Measurements from ENCODE around the gene PREPL.
A peak's percentile ranks its signal among the peaks of the same experiment; 100 is the strongest.
"Not testable (repeated sequence)": the region's sequence is repeated elsewhere in the genome, so short reads cannot be mapped to it uniquely, and the experiment has no call there.

The PREPL gene

DNA sequence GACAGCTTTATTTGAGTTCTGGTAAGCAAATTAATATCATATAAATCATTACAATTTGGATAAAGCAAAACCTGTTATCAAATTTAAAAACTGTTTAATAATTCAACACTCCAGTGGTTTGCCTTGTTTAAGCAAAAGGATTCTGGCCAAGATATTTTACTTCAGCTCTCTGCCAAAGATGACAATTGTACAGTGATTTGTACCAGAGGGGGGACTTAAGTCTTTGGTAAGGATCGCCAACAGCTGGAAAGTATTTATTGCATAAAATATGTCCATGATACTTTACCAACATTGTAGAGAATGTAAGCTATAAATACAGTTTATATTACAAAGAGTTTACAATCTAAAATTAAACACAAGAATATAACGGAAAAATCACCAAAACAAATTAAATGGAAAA is 13.8 kb downstream of the PREPL start:
- FAIRE-seq, result peak; percentile 15

DNA sequence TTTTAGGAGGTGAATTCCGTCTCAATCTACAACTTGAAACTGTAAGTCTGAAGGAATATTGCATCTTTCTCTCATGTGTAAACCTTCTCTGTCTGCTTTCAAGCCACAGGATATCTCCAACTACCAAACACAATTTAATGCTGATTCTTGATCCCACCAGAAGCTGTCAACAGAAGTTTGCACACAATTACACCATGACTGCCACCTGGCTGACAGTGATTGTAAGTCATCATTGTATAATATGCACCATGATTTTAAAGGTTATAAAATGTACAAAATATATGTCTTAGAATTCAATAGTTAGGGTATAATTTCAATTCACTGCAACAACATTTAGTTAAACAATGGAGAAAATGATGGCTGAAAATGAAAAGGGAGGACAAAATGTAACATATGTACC is 18.4 kb downstream of the PREPL start:
- no peak for FAIRE-seq

DNA sequence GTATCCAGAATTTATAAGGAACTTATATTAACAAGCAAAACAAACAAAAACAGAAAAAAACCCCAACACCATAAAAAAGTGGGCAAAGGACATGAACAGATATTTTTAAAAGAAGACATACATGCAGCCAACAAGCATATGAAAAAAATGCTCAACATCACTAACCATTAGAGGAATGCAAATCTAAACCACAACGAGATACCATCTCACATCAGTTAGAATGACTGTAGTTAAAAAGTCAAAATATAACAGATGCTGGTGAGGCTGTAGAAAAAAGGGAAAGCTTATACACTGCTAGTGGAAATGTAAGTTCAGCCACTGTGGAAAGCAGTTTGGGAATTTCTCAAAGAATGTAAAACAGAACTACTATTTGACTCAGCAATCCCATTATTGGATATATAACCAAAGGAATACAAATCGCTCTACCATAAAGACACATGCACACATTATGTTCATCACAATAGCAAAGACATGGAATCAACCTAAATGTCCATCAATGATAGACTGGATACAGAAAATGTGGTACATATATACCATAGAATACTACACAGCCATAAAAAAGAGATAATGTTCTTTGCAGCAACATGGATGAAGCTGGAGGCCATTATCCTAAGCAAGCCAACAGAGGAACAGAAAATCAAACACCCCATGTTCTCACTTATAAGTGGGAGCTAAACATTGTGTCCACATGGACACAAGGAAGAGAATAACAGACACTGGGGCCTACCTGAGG is 25.3 kb downstream of the PREPL start:
- no peak for FAIRE-seq

DNA sequence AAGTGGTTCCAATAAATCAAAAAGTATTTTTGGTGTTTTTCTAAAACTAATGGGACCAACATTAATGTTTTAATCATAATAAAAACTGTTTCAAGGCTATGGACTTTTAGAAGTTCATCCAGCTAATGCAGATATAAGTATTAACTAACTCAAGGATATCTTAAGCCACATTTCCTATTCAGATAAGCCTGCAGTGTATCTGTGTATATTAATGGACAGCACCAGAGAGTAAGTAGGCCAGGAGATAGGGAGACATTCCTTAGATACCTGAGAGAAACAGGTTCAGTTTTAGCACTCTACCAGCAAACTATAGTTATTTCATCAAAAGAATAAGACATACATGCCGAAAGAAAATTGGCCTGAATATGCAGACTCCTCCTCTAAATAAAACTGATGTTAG is 27.3 kb downstream of the PREPL start:
- no peak for FAIRE-seq

DNA sequence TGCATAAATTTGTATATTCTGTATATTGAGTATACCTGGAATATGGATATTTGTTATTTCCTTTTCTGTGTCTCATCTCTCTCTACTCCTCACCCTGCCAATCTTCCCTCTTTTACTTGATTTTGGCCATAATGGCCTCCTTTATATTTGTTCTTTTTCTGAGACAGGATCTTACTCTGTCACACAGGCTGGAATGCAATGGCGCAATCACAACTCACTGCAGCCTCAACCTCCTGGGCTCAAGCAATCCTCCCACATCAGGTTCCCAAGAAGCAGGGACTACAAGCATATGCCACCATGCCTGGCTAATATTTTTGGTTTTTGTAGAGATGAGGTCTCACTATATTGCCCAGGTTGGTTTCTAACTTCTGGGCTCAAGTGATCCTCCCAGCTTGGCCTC is 30.5 kb downstream of the PREPL start:
- FAIRE-seq, result no peak

DNA sequence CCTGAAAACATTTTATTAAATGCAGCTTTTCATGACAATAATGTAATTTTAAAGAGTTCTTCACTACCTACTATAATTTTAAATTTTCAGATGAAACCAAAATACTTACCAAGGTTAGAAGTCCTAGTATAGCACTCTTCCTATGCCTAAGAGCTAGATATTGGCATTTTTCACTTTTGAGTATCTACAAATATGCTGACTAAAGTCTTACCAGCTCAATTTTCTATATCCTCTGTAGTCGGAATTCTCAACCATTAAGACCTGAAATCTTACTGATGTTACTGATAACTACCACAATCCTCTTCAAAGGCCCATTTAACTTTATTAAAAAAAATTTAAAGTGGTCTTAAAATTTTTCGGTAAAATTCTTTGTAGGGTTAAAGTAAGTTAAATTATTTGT is 32.0 kb downstream of the PREPL start:
- FAIRE-seq, result no peak

DNA sequence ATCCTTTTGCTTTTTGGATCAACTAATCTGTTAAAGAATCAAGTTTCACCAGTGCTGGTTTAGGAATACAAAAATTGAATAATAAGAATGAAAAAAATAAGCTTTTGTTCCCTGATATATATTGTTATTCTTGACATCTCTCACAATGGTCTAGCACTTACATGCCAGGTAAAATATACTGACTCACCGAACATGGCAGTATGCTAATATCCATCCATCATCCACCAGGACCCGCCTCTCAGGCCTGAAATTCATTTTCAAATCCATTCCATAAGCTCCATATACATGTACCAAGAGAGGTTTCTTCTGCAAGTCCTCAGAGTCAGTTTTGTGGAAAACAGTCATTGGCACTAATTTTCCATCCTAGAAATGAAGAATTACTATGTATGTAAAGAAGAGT is 32.5 kb downstream of the PREPL start:
- FAIRE-seq, result no peak

DNA sequence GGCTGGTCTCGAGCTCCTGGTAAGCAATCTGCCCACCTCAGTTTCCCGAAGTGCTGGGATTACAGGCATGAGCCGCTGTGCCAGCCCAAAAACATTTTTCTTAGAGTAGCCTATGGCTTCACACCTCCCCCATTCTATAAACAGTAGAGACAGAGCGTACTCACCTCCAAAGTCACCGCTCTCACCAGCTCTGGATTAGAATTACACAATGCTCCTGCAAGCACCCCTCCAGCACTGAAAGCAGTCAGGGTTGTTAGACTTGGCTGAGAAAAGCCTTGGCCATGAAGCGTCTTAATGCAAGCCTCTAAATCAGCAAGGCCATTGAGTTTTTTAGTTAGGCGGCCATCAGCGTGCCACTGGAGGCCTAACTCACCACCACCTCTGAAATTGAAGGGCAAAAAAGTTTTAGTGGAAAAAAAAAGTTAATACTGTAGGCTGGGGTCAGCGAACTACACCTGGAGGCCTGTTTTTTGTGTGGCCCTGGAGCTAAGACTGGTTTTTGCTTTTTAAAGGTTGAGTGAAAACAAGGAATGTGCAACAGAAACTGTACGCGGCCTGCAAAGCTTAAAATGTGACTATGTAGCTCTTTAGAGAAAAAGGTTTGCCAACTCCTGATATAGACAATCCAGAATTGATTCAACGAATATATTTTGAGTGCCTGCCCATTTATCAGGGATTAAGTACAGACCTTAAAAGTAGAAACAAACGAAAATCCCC is 34.6 kb downstream of the PREPL start:
- FAIRE-seq, result no peak

DNA sequence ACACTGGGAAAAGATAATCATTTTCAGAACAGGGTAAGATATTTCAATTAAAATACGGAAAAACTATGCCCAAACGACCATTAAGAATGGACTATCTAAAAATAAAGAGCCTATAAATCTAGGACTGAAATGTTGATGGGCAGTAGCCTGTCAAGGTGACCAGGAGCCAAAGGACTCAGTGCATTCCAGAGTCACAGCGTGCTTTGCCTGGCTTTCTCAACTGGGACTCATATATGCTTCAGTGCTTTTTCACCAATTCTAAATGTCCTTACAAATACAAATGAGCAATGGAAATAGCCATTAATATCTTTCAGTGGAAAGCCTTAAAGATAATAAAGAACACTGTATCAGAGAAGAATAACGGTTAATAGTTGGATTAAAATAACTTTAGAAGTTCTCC is 35.4 kb downstream of the PREPL start:
- FAIRE-seq, result no peak

DNA sequence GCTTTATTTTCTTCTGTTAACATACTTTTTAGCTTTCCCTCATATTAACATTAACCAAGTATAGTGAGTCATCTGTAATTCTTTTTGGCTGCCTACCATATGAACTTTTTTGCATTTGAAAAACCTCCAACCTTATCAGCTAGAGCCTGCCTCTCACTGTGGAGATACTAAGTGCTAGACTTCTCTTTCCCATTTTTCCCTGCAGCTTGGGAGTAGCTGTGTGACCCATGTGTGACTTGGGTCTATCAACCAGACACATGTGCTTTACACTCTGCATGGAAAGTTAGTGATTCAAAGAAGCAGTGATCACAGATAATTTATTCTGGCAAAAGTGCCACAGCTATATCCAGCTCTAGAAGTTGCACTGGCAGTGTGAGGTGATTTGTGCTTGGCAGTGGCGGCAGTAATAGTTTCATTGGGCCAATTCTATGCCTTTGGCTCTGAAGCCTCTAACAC is 36.3 kb downstream of the PREPL start:
- peak; percentile 71 for FAIRE-seq

DNA sequence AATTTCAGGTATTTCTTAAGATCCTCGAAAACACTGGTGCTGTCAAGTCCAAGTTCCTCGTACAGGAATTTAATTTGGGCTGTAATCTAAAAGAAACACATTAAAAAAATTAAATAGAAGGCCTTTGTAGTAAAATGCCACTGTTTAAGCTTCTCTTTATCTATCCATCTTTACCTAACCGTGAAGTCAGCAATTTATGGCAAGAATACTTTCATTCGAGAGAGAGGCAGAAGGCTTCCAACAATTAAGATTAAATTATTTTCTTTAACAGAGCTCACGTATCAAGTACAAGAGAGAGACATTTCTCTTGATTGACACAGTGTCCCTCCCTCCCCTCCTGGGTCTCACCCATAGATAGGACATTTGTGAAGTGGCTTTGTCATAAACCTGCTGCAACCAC is 39.9 kb downstream of the PREPL start:
- FAIRE-seq, result no peak

DNA sequence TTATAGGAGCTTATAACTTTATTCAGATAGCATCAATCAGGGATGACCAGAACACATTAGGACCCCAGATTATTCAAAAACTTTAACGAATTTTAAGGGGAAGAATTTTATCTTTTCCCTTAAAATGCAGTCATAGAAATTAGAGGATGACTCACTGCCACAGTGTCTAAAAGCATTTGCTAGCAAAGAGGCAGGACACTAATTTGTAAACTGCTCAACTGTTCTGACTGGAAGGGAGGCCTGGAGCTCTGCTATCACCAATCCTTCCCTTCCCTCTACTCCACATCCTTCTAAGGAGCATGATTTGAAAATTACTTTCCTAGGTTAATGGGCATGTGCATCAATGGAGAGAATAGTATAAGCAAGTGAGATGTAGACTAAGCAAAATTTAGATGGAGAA is 40.5 kb downstream of the PREPL start:
- FAIRE-seq, result no peak

DNA sequence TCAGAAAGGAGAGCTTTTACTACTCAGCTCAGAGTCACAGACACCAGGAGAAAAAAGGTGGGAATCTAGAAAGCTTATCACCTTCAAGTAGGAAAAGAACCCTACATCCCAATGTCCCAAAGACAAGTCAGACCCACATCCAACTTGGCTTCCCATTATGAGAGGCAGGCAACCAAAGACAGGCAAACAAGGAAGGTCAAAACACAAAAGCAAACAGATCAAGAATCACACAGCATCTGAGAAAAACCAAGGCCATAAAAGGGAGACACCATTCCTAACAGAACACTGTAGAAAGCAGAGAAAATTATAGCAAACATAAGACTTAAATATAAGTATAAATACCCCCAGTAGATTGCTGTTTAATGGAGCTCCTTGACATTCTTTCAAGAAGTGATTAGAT is 45.3 kb downstream of the PREPL start:
- no peak for FAIRE-seq

DNA sequence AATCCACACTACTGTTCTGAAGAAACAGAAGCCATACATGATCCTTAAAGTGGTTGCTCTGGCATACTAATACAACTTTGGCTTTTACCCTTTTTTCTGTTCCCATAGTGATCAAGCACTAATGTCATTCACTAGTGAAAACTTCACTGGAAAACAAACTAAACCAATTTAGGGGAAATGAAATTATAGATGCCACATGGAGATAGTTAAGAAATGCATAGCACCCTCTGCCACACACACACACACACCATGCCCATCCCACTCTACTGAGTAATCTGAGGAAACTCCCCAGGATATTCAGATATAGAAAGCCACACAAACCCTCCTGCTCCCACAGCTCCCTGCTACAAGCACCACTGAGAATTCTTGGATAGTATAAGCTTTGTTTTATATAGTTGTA is 46.9 kb downstream of the PREPL start:
- no peak for FAIRE-seq

DNA sequence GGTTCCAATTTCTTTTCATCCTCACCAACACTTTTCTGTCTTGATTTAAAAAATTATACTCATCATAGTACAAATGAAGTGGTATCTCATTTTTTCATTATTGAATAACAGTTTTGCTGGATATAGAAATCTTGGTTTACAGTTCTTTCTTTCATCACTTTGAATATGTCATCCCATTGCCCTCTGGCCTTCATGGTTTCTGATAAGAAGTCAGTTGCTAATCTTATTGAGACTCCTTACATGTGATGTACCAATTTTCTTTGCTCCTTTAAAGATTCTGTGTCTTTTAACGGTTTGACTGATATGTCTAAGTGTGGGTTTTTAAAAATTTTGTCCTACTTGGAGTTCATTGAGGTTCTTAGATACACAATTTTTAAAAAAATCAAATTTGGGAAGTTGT is 51.0 kb downstream of the PREPL start:
- no peak for FAIRE-seq

DNA sequence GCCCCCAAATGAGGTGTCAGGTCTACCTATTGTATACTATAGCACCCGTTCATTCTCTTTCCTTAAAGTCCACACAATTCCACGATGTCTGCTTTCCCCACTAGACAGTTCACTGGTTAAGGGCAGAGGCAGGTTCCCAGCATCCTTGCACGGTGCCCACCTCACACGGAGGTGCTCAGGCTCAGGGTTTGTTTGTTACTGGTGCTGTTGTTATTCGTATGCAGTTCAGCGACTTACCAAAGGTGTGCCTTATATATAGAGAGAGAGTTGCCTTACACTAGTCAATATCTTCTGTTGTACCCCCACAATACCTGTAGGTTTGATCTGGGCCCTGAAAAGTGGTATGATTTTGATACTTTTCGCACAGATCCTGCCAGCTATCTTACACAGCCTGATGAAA is 55.4 kb downstream of the PREPL start:
- no peak for FAIRE-seq

DNA sequence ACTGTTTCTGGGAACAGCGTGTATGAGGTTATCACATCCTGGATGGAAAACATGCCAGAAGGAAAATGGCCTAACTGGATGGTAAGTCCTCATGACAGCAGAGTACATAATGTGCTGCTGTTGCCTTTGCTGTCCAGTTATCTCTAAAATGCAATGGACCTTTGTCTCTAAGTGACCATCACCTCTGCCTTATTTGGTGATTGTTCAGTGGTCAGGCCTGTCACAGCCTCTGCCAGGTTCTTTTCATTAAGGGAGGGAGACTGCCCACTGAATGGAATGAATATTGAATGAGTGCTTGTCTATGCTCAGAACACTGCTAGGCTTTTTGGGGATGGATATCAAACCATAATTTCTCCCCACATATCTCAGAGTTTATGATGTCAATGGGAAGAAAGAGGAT is 57.0 kb downstream of the PREPL start:
- FAIRE-seq, result no peak

DNA sequence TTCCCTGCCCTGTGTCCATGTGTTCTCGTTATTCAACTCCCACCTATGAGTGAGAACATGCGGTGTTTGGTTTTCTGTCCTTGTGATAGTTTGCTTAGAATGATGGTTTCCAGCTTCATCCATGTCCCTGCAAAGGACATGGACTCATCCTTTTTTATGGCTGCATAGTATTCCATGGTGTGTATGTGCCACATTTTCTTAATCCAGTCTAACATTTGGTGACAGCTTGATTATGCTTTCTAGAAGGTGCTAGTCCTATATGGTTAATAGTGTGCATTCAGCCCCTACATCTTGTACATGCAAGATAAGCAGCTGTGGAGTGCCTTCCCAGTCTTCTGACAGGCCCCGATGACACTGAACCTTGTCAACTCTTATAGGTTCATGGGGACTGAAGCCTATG is 57.5 kb downstream of the PREPL start:
- FAIRE-seq, result not testable (repeated sequence)

DNA sequence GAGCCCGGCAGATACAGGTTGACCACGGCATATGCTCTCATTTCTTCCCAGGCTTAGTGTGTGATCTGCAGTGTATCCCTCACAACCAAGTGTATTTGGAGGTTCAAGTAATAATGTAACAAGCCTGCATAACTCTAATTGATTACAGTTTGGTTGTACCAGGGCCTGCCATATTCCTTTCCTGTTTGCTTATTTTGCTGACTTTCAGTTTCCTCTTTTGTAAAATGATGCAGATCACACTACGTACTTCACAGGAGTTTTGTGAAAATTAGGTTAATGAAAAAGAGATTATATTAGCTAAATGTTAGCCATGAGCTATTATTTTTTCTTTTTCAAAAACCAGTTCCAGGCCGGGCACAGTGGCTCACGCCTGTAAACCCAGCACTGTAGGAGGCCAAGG is 60.2 kb downstream of the PREPL start:
- no peak for FAIRE-seq

DNA sequence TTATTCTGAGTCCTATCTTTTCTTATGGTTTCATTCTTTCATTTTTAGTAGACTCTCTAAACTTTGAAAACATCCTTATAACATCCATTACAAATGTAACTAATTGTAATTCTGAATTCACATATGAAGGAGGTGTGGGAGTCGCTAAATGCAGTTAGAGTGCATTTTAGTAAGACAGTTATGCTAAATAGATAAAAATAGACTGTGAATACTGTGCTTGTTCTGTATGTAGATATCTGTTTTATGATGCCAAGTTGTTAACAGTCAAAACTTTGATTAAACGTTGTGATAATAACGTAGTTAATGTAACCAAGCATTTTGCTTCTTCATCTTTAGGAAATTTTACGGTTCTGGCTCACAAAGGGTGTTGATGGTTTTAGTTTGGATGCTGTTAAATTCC is 61.7 kb downstream of the PREPL start:
- no peak for FAIRE-seq

DNA sequence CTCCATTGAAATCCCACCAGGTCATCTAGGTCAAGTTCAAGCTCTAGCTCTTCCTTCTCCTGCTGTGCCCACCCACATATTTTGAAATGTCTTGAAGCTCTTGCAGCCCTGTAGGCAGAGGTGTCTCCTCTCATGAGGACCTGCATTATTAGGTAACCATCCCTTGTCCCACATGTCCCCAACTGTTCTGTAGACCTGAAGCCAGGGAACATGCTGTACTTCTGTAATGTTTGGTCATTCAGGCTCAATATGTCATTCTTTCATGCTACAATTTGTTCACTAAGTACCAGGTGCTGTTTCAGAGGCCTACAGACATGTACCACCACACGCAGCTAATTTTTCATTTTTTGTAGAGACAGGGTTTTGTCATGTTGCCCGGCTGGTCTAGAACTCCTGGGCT is 63.9 kb downstream of the PREPL start:
- no peak for FAIRE-seq

DNA sequence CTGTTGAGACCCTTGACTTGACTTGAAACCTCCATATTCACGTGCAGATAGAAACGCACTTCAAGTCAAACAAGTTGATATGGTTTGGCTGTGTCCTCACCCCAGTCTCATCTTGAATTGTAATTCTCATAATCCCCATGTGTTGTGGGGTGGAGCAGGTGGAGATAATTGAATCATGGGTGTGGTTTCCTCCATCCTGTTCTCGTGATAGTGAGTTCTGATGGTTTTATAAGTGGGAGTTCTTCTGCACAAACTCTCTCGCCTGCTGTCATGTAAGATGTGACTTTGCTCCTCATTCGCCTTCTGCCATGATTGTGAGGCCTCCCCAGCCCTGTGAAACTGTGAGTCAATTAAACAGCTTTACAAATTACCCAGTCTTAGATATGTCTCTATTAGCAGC is 64.6 kb downstream of the PREPL start:
- no peak for FAIRE-seq

DNA sequence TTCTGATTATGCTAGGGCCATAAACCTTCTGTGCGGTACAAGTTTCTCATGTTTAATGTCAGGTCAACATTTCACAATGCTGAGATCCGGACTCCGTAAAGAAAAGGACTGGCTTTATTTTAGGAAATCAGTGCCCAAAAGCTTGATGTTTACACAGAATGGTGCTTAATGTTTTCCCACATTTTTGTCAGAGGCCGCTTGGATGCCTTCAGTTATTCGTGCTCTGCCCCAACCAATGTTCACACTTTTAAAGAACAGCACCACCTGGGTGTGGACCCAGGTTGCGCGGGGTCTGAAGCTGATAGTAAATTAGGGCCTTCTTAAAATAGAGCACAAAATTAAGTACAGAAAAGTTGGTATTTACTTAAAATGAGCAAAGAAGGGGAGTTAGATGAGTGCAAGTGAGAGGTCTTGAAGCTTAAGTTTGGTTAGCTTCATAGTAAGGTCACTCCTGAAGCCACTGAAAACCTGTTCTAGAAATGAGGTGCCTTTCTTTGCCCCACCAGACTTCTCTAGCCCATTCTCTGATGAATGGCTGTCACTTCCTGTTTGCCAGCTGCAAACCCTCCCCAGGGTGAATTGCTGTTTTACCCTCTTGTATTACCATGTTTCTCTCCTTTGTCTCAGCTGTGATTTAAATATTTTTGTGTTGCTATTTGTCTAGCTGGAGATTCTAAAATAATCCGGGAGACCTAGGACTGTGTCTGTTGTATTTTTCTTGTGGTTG is 65.5 kb downstream of the PREPL start:
- no peak for FAIRE-seq

DNA sequence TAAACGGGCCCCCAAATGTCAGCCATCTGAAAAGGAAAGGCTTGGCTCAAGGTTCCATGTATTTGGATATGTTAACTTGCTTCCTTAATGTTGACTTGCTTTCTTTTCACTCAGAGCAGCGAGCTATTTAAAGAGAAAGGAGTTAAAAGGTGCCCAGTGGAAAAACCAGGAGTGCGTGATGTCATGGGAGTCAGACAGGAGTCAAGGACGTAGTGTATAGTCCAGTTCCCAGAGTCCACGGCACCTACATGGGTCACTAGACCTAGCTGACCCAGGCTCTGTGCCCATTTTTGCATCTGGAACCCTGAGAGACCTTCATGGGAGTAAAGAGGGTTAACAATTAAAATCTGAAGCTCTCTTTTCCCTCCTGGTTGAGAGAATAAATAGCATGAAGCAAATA is 66.2 kb downstream of the PREPL start:
- no peak for FAIRE-seq

Data from endometrium (tissue), 2 donors.